GM08714 (cell line): ENCODE data around the gene TGIF2.

ENCODE experiments used
- H3K4me3 ChIP-seq: fragments of 200-500 bp; sonication (Bioruptor generic); 2 replicates; pipeline ENCODE4 v1.5.1; 2014; ENCODE audit warnings: mild to moderate bottlenecking, low read length, inconsistent platforms
- ZNF274 ChIP-seq: IDR thresholded peaks from 2 replicates; pipeline ENCODE4 v1.6.1; 2012; ENCODE audit warnings: mild to moderate bottlenecking, low read depth, low read length

Gene TGIF2

DNA sequence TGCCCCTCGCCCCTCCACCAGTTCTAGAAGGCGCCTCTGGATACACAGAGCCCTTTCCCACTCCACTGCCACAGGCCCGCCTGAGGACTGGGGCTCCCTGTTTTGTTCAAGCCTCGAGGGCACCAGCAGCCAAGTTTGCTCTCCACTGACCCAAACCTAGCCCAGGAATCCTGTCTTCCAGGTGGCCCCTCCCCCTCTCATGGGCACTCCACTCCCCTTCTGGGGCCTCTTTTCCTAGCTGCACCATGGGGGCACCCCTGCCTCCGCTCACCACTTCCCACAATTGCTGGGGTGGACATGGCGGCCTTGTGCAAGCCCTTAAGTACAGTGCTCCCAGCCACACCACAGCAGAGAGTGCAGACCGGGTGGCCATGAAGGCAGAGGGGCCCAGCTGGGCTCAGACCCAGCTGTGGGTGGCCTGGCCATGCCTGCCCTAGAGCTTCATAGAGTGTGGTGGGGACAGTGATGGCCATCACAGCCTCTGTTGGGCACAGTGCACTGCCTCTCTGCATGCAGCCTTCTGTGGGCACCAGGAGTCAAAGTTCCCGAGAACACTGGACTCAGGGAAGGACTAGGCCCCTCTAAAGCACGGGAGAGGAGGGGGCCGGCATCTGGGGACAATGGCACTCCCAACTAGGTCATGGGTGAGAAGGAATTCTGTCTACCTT lies 30.7 kb upstream of the TGIF2 start:
- TF ChIP-seq ZNF274, result no peak
- no peak overlapping the region for H3K4me3 ChIP-seq

DNA sequence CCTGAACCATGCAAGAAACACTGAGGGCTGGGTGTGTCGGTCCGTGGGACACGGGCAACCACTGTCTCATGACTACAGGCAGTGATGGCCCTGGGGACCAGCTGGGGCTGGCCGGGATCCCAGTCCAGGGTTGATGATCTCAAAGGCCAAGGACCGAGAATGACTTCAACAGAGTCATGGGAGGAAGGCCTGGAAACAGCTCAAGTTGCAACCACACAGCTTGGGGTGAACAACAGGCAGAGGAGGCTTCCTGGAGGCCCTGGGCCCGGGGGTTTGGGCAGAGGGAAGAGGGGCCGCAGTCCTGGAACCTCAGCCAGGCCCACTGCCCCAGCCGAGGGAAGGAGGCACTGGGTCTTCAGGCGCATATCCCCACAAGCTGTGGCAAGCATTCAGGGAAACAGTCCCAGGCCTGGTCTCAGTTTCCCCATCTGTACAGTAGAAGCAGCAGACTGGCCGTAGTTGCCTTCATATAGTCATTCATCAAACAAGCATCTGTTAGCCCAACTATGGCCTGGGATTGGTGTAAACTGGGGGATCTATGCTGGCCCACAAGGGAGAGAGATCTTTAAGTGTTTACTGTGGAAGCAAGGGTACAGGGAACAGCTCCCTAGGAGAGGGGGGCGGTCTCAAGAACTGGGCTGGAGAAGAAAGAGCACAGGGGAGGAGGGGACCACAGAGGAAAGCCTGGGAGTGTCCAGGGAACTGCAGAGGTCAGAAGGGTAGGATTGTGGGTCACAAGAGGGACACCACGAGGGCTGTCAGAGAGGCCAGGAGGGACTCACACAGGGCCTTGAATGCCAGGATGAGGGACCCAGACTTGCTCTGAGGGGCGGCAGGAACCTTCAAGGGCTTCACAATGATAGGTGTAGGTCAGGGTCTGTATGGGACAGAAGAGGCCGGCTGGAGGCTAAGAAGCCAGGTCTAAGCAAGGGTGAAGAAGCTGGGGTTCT lies 29.9 kb upstream of the TGIF2 start:
- no peak for TF ChIP-seq ZNF274
- H3K4me3 ChIP-seq, result no peak overlapping the region

DNA sequence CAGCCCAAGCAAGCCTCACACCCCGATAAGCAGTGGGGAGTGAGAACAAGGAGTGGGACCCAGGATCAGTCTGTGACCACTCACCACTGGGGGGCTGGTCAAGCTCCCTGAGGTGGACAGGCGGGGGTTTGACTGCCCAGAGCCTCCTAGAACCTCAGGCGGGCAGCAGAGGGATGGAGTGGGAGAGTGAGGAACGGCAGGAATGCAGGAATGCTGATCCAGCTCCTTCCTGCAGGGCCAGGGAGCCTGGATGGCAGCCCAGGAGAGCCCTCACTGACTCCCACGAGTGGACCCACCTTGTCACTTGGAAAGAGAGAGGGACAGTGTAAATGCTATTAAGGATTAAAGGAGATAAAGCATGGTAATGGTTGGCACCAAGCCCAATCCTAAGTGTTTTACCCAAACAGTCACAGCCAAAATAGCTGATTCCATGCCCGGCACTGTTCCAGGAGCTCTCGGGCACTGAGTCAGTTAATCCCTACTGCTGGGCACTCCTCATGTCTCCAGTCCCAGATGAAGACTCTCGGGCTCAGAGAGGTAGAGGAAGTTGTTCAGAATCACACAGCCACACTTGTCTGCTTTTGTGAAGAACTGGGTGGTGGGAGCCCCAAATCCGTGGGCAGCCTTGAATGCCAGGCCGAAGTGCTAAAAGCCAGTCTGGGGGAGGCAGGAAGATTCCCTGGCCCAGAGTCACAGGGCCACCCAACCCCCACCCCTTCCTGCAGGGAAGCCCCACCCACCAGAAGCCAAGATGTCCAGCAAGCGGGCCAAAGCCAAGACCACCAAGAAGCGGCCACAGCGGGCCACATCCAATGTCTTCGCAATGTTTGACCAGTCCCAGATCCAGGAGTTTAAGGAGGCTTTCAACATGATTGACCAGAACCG lies 29.0 kb upstream of the TGIF2 start:
- no peak overlapping the region for H3K4me3 ChIP-seq
- no peak for TF ChIP-seq ZNF274

DNA sequence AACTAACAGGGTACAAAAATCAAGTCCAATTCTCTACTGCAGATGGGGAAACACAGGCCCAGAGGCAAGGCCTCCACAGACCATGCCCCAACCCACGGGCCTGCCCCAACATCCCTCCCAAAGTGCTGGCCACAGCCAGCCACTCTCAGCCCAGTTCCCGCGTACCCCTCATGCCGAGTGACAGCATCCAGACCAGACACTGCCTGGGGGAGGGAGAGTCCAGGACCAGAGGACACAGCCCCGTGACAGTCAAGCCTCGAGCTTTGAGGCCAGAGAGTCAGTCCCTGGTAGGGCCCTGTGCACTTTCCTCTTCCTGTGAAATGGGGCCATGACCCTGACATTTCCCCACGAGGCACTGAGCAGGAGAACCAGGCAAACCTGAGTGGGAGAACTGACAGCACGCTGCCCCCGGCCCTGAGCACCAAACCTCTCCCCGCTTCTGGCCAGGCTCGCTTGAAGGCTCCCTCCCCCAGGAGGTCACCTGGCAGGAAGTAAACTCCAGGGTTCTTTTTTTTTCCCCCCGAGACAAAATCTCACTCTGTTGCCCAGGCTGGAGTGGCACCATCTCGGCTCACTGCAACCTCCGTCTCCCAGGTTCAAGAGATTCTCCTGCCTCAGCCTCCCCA lies 27.2 kb upstream of the TGIF2 start:
- H3K4me3 ChIP-seq, result no peak overlapping the region
- TF ChIP-seq ZNF274, result no peak

DNA sequence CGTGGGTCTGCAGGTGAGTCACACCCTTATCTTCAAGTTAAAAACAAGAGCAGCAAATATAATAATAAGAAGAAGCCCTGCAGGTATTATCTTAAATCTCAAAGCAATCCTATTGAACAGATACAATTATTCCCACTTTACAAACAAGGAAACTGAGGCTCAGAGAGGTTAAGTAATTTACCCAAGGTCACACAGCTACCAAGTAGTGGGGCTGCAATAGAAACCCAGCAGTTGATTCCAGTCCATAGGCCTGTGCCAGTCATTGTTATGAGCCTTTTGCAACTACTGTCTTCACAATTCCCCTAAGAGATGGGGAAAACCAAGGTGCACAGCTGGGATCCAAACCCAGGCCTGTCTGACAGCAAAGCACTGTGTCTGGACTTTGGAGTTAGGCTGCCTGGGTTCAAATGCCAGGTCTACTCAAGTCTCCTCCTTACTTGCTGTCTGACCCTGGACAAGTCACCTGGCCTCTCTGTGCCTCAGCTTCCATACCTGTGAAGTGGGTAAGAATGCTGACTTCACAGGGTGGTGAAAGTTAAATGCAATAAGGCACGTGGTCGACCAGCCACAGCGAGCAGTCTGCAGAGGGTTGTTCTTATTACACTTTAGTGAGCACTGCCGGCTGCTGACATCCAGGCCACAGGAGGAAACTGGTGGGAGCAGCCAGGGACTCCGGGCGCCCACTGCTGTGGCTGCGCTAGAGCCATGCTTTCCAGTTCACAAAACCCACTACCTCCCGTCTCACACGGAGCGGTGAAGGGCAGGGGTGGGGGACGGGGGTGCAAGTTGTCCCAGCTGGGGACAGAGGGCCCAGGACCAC lies 26.0 kb upstream of the TGIF2 start:
- H3K4me3 ChIP-seq, result no peak overlapping the region
- no peak for TF ChIP-seq ZNF274

DNA sequence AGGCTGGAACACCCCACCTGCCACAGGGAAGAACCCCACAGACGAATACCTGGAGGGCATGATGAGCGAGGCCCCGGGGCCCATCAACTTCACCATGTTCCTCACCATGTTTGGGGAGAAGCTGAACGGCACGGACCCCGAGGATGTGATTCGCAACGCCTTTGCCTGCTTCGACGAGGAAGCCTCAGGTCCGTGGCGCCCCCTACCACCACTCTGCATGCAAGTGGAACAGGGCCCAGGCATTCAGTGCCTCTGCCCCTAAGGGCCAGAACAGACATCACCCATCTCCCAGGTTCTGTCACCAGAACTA lies 25.4 kb upstream of the TGIF2 start:
- no peak for TF ChIP-seq ZNF274
- H3K4me3 ChIP-seq, result no peak overlapping the region

DNA sequence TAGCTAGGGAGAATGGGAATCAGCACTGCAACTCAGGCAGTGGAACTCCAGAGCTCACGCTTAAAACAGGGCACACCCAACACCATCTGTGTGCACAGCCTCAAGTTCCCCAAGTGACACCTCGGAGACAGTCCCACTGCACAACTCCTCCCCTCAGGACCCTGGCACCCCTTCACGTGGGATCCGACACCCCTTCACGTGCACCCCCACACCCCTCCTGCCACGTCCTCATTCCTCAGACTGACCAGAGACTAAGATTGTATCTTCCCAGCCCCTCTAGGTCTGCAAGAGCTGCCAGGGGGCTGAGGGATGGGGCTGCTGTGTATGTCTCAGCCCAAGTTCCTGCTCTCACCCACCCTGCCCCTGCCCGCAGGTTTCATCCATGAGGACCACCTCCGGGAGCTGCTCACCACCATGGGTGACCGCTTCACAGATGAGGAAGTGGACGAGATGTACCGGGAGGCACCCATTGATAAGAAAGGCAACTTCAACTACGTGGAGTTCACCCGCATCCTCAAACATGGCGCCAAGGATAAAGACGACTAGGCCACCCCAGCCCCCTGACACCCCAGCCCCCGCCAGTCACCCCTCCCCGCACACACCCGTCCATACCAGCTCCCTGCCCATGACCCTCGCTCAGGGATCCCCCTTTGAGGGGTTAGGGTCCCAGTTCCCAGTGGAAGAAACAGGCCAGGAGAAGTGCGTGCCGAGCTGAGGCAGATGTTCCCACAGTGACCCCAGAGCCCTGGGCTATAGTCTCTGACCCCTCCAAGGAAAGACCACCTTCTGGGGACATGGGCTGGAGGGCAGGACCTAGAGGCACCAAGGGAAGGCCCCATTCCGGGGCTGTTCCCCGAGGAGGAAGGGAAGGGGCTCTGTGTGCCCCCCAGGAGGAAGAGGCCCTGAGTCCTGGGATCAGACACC lies 24.4 kb upstream of the TGIF2 start:
- no peak overlapping the region for H3K4me3 ChIP-seq
- TF ChIP-seq ZNF274, result no peak

DNA sequence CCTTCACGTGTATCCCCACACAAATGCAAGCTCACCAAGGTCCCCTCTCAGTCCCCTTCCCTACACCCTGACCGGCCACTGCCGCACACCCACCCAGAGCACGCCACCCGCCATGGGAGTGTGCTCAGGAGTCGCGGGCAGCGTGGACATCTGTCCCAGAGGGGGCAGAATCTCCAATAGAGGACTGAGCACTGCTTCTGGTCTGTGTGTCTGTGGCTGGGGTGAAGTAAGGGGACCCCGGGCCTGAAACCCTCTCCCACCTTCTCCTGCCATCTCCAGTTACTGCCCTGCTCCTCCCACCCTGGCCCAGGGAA lies 23.8 kb upstream of the TGIF2 start:
- TF ChIP-seq ZNF274, result no peak

DNA sequence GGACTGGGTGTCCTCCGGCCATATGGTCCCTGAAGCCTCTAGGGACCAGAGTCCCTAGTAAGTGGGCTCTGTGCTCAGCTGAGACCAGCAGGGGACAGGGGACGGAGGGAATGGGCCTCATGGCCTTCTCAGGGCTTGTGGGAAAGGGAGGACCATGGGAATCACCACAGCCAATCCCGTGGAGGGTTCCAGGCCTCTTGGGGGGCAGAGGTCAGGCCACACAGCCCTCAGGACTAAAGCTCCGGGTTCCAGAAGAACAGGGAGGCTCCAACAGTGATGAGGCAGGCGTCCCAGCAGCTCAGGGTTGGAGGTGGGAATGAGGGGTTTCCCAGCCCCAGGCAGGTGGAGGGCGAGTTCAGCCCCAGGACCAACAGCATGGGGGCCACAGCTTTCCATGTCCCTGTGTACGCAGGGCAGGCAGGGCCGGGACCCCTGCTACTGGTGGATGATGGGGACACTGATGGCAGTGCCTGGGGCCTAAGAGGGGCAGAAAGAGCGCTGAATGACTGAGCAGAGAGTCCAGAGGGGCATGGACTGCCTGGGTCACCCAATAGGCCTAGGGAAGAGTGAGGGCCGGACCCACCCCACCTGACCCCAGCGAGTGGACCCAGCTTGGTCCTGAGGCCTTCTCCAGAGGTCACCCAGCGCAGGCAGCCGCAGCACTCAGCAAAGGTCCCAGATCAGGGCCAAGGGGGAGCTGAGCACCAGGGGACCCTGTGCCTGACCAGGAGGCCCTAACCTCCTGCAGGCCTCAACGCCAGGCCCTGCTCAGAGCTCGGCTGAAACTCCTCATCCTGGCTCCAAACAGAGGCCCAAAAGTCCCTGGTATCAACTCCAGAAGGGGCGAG lies 23.2 kb upstream of the TGIF2 start:
- no peak for TF ChIP-seq ZNF274
- H3K4me3 ChIP-seq, result no peak overlapping the region

More for the DNA sequence above, 23.8 kb upstream of the TGIF2 start:
- no peak overlapping the region for H3K4me3 ChIP-seq

DNA sequence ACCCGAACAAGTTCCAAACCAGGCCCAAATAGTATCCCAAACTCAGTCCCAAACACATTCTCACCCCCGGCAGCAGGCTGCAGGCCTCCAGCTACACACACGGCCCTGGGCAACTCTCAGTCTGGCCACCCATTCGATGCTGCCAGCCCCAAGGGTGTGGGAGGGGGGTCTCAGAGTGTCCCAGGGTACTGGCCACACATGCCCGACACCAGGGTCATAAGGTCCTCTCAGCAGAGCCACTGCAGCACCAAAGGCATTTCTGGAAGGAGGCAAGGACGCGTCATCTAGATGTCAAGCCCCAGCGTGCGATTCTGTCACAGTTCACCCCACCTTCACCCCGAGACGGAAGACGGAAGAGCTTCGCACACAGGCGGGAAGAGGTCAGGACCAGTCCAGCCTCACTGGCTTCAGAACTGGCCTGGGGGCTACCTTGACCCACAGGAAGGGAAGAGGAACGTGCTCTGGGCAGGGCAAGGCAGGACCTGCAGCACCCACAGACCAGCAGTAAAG lies 22.6 kb upstream of the TGIF2 start:
- TF ChIP-seq ZNF274, result no peak

DNA sequence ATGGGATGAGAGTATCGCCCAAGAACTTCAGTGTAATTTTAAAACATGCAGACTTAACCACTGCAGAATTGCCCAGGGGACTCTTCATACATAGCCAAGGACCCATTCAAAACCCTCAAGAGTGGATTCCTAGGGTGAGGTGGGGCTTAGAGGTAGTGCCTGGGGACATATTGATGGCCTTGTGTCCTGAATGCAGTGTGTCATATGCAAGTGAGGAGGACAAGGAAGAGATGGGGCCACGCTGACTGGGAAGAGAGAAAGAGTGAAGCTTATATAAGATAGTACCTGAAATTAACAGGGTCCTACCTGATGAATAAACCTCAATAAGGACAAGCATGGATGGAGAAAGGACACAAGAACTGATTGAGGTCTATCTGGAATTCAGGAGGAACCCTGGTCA lies 18.1 kb upstream of the TGIF2 start:
- TF ChIP-seq ZNF274, result no peak

More for the DNA sequence above, 22.6 kb upstream of the TGIF2 start:
- H3K4me3 ChIP-seq, result no peak overlapping the region

More for the DNA sequence above, 18.1 kb upstream of the TGIF2 start:
- H3K4me3 ChIP-seq, result no peak overlapping the region
